NCI-H2029 (cell line): Measurements from ENCODE around the gene NOL4L.

ENCODE experiments used
- DNase-seq: peaks from one replicate; lab custom pipeline; 2025; lab: John Stamatoyannopoulos, UW

The NOL4L gene

DNA sequence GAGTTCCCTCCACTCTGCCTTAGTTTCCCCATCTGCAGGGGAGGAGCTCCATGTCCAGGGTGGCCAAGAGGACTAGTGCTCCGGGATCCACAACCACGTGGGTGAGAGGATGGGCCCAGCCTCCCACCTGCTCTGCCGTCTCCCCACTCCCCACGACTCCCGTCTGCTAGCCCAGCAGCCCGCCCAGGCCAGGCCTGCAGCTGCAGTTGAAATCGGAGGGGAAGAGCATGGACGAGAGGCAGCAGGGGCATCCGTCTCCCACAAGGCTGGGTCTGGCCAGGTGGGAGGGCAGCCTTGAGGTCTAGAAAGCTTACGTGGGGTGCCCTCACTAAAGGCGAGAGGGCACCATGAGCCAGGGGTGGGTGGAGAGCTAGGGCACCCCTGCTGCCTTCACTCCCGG is 8.6 kb downstream of the NOL4L start:
- DNase-seq, result no peak

DNA sequence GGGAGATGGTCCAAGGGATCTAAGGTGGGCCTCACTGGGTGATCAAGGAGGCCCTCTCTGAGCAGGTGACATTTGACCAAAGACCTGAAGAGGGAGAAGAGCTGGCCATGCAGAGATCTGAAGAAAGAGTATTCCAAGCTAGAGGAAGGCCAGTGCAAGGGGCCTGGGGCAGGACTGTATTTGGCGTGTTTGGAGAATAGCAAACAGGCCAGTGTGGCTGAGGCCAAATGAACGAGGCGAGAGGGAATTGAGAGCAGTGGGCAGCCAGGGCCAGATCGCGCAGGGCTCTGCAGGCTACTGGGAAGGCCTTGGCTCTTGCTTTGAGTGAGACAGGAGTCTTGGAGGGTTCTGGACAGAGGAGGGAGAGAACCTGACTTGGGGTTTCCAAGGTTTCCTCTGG is 9.3 kb downstream of the NOL4L start:
- no peak for DNase-seq

DNA sequence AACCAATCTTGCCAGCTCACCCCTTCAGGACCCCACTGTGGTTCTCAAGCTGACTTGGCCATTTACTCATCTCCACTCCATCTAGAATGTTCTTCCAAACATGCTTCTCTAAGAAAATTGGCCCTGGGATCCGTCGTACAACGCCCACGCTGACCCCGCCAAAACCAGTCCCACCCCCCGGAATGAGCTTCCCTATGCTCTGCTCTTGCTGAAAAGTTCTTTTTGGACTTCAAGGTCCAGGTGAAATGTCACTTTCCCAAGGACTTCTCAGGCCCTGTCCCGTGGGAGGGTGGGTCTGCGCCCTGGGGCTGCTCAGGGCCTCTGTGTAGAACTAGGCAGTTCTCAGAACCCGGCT is 9.9 kb downstream of the NOL4L start:
- no peak for DNase-seq

DNA sequence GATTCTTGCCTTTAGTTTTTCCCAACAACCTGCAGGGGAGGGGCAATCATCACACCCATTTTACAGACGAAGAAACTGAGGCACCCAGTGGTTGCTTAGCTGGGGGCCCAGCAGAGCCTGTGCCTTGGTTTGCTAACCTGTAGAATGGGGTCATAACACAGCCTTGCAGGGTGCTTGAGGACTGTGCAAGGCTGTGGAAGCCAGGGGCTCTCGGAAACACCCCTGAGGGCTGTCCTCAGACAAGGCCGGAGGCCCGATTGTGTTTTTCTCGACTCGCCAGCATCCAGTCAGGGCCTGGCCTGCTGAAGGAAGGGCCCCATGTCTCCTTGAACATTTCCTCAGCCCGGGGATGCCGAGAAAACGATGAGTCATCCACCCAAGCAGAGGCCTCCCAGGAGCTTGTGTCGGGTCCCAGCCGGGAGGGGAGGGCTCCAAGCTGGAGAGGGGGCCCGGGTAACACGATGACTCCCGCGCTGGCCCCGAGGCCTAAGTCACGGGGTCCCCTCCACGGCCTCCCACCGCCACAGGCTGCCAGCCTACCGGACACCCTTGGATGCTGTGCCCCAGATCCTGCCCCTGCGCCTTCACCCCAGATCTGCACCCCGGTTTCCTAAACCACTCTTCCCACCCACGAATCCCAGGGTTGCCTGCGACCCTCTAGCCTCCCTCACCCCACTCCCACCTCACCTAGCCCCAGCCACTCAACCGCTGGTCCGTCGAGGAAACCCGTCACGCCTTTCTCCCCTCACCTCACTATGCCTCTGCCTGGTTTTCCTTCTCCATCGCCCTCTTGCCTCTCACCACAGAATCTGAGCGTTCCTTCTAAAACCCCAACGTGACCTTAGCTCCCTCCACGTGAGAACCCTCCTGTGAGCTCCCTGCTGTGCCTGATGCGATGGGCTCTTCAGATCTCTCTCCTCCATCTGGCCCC is 10.6 kb downstream of the NOL4L start:
- DNase-seq, result no peak

DNA sequence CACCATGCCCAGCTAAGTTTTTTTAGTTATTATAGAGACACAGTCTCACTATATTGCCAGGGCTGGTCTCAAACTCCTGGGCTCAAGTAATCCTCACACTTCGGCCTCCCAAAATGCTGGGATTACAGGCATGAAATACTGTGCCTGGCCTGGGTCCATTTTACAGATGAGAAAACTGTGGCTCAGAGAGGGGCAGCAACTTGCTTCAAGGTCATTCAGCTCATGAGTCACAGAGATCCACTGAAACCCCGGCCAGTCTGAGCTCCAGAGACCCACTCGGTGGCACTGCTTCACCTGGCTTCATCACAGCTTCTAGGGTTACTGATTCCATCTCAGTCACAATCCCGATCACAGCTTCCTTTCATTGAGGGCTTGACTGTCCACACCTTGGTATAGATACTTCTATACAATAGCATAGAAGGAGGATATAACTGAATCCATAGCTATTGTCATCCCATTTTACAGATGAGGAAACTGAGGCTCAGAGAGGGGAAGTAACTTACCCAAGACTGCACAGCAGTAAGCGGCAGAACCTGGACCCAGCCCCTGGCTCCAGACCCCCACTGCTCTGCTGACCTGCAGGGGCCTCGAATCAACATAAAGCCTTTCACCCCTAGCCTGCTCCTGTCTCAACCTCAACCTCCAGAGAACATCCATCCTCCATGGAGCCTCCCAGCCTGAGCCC is 11.8 kb downstream of the NOL4L start:
- no peak for DNase-seq

DNA sequence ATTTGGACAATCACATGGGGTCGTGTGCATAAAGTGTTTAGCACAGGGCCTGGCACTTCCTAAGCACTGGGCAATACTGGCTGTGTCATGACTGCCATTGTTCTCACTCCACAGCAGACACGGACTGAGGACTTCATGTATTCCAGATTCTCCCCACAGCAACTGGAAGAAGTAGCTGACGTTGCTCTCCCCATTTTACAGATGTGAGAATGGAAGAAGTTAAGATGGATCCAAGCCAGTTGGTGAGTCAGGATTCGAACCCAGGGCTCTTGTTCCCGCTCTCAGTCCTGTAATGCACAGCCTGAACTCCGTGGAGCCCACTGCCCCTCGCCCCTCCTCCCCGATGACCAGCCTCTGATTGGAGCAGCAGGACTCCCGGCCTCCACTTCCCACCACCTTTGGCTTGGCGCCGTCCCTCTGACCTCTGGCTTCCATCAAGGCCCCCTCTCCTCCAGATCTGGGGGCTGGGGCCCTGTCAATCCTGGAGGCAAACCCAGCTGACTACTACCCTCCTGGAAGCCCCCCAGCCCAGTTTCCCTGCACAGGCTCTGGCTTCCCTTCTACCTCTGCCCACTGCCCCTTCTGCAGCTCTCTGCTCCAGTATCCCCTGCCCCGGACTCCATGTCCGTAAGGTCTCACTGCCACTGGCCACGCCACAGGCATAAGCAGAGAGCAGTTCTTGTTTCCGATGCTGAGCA is 12.7 kb downstream of the NOL4L start:
- DNase-seq, result no peak

- no peak for DNase-seq
Observed at GRCh38 chr20:32571566-32571965, 13.6 kb downstream of the NOL4L start.

GRCh38 chr20:32570401-32571190 is 14.5 kb downstream of the NOL4L start:
- no peak for DNase-seq

GRCh38 chr20:32569380-32570305 is 15.5 kb downstream of the NOL4L start:
- no peak for DNase-seq

DNA sequence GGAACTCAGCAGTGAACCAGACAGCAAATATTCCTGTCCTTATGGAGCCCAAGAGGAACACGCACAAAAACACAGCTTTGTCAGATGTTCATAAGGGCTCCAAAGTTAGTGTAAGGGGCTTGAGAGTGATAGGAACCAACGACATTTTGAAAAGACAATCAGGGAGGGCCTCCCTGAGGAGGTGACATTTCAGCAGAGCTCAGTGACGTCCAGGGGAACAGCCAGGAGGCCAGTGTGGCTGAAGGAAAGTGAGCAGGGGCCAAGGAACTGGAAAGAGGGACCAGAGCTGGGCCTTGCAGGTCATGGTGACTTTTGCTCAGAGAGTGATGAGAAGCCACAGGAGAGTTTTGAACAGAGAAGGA is 16.1 kb downstream of the NOL4L start:
- no peak for DNase-seq

DNA sequence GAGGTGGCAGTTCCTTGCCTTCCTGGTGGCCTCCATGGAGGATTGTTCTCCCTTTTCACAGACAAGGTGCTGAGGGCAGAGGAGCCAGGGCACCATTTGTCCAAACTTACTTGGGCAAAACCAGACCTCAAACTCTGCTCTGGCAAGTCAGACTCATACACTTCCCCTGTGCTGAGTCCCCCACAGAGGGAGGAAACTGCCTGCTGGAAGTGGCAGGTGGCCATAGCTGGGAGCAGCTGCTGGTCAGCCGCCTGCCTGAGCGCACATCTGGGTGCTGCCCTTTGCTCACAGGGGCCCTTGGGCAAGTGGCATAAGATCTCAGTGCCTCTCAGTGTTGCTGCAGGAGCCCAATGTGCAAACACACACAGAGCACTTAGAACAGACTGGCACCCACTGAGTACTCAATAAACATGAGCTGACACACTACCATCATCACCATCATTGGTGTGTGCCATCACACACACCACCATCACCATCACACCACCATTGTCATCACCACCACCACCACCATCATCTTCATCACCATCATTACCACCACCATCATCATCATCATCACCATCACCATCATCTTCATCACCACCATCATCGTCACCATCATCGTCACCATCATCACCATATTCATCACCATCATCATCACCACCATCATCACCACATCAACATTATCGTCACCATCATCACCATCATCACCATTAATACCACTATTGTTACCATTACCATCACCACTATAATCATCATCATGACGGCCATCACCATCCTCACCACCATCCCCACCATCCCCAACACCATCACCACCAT is 17.6 kb downstream of the NOL4L start:
- DNase-seq, result no peak

GRCh38 chr20:32566379-32567374 is 18.5 kb downstream of the NOL4L start:
- no peak for DNase-seq

DNA sequence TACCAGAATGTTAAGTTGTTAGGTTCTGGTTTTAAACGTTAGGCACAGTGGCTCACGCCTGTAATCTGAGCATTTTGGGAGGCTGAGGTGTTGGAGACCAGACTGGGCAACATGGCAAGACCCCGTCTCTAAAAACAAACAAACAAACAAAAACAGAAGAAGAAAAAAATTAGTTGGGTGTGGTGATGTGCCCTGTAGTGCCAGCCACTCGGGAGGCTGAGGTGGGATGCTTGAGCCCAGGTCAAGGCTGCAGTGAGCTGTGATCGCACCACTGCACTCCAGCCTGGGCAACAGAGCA is 19.4 kb downstream of the NOL4L start:
- DNase-seq, result no peak

DNA sequence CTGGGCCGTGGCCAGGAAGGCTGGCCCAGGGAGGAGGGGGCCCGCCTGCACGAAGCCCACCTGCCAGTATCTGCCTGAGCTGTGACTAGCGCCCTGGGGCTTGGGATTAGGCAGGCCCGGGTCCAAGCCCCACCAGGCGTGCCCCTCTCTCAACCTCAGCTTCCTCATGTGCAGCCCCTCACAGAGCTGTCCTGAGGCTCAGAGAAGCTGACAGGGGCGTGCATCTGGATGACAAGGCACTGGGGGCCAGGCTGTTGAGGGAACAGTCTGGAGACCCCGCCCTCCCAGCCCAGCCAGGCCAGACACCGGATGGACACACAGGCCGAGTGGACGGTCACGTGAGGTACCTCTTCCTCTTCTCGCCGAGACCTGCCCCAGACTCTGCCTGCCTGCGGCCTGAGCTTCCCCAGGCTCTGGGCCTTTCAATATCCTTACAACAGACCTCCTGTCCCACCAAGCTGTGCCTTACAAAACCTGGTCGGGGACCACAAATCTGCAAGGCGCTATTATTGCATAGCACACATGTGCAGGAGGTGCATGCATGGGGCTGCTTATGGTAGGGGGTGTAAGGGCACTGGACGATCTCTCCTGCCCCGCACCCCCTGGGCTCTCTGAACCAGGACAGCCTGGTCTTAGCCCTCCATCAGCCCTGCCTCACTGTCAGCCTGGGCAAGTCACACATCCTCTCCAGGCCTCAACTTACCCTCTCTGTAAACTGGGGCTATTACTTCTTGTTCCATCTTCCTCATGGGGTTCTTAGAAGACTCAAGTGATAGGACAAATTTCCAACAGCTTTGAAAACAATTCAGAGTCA is 20.0 kb downstream of the NOL4L start:
- no peak for DNase-seq

DNA sequence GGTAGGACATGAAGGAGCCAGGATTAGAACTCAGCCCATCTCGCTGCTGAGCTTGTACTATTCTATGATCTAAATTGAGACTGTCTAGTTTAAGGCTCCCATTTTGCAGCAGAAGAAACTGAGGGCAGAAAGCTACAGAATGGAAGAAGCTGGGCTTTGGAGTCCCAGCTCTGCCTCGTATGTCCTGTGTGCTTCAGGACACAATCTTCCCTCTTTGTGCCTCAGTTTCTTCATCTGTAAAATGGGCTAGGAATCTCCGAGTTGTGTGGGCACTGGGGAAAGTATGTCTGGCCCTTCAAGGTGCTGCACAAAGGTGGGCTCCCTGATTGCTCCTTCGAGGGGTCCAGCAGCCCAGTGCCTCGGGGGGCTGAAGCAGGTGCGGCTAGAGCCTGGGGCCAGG is 20.7 kb downstream of the NOL4L start:
- DNase-seq, result no peak

DNA sequence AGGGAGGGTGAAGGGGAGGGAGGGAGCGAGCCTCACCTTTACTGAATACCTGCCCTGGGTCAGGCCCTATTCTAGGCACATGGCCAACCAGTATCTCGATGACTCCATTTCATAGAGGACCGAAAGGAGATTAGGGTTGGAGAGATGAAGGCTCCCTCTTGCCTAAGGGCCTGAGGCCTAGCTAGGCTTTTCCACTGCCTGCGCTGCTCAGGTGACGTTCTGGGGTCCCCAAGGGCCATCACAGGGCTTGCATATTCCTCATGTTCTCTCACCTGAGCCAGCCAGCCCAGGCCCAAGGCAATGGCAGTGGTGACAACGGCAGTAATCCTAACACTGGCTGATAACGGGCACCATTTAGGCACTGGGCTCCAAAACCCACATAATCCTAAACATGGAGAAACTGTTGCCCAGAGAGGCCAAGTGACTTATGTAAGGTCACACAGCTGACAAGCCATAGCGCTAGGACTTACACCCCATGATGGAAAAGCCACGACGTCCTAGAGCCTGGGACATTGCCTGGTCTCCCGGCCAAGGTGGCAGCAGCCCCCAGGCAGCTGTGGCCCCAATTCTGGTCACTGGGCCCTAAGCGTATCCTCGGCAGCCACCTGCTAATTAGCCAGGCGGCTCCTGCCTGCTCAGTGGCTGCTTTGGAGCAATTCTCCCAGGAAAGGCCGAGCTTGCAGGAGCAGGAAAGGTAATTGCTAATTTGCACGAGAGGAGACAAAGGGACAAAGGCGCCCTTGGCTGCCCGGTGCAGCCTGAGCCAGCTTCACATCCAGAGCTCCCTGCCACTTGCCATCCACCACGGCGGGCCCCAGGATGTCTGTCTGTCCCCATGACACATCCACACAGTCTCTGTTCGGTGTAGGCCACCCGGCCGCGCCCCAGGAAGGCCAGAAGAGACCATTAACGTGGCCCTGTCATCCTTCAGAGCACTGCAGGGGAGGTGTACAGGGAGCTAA is 21.5 kb downstream of the NOL4L start:
- no peak for DNase-seq

DNA sequence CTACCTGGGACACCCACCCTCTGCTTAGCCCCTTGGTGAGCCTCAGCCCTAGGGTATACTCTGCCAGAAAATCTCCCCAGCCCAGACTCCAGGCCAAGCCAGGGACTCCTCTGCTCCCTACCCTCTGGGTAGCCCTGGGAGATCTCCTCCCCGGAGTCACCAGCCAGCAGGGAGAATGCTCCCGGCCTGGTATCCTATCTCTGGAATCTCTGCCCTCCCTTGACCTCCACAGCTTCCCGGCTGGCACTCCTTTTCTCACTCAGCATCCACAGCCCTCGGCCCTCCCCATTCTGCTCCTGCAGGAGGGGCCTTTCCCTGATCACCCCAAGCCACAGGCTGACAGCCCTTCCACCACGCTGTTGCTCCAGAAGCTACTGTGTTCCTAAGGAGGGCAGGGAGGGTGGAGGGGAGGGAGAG is 22.6 kb downstream of the NOL4L start:
- no peak for DNase-seq
